Raji (cell line): ENCODE measurements around the gene RIC1.

Experiments used
- POLR2A ChIP-seq: IDR thresholded peaks from 2 replicates; pipeline ENCODE4 v1.6.1; 2011; ENCODE audit warnings: low read depth, low read length, control low read depth; ENCODE audit not compliant: insufficient read depth

RIC1 gene

DNA sequence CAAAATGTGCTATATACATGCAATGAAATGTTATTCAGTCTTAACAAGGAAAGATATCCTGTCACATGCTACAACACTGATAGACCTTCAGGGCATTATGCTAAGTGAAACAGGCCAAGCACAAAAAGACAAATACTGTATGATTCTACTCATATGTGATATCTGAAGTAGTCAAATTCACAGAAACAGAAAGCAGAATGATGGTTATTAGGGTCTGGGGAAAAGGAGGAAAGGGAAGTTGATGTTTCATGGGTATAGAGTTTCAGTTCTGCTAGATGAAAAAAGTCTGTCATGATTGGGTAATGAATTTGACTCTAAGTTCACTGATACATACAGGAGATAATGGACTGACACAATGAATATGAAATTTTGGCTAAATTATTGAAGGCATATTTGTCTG, 11.2 kb upstream of the RIC1 start:
- TF ChIP-seq POLR2A = no peak

GRCh38 chr9:5620494-5620893, 8.4 kb upstream of the RIC1 start:
- no peak for TF ChIP-seq POLR2A

DNA sequence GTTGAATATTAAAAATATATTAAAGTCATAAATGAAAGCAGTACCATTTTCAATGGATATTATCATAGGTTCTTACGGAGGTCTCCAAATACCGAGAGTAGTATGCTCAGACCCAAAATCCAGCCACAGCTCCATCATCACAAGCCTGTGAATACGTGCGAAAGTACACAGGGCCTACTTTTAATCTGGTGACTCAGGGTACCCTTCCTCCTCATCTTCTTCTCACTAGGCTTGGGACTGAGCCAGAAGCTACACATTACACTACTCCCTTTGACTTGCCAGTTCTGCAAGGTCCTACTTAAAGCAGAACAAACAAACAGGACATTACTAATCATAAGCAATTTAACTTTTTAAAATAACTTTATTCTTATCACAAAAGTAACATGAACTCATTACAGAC, 7.6 kb upstream of the RIC1 start:
- TF ChIP-seq POLR2A = no peak

- no peak for TF ChIP-seq POLR2A
These were observed 6.9 kb upstream of the RIC1 start for GRCh38 chr9:5622016-5622415.

GRCh38 chr9:5624655-5625054, 4.3 kb upstream of the RIC1 start:
- no peak for TF ChIP-seq POLR2A

GRCh38 chr9:5626727-5627634, 1.9 kb upstream of the RIC1 start:
- TF ChIP-seq POLR2A = peak; percentile 42

DNA sequence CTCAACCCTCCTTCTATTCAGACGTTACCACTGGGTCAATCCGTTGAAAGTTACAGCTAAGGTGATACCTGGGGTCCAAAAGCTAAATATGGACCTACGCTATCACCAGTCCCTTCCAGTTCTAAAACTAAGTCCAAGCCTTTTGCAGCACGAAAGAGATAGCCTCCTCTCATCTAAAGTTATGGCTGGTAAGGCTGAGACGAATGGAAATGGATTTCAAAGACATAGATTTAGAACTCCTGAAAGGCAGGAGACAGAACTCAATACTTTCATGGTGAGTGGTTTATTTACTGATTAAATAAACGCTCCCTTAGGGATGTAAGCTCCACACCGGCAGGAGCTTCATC, 751 bp upstream of the RIC1 start:
- no peak for TF ChIP-seq POLR2A

DNA sequence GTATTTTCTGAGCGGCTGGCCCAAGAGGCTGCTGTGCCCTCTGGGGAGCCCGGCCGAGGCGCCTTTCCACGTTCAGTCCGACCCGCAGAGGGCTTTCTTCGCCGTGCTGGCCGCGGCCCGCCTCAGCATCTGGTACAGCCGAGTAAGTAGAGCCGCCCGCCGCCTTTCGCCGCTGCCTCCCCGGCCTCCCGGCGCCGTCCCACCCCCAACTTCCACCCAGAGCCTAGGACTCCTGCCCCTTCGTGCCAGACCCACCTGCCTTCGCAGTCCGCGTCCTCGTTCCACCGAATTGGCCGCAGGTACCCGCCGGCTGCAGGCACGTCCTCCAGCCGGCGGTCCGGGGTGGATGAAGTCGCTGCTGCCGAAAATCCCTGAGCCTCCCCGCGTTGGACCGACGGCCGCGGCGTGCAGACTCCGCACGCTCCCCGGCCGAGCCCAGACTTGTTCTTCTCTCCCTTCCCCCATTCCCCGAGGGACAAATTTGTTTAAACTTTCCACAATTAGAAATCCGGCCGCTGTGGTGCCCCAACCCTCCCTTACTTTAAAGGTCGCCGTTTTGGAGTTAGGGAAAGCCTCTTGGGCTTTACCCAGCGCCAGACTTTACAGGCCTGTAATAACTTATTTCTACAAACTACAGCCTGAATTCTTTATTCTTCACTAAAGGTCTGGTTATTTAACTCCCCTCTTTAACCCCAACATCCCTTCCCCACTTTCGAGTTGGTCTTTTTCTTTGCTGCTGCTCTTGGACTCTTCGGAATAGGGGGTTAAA, 589 bp downstream of the RIC1 start:
- TF ChIP-seq POLR2A = no peak

- TF ChIP-seq POLR2A = no peak
These were observed 1.2 kb downstream of the RIC1 start for GRCh38 chr9:5630081-5630507.

- TF ChIP-seq POLR2A = no peak
These were observed 2.1 kb downstream of the RIC1 start for GRCh38 chr9:5631026-5631425.

GRCh38 chr9:5632540-5632939, 3.6 kb downstream of the RIC1 start:
- TF ChIP-seq POLR2A = no peak

GRCh38 chr9:5633243-5633642, 4.3 kb downstream of the RIC1 start:
- no peak for TF ChIP-seq POLR2A

GRCh38 chr9:5635390-5635789, 6.5 kb downstream of the RIC1 start:
- no peak for TF ChIP-seq POLR2A

GRCh38 chr9:5639816-5640215, 10.9 kb downstream of the RIC1 start:
- TF ChIP-seq POLR2A = no peak

- no peak for TF ChIP-seq POLR2A
These were observed 13.3 kb downstream of the RIC1 start for GRCh38 chr9:5642170-5642569.

- no peak for TF ChIP-seq POLR2A
These were observed 14.2 kb downstream of the RIC1 start for GRCh38 chr9:5643005-5643624.
